ENCODE measurements around the gene STK24. TPM values are rescaled to one million over a fixed set of nuclear protein-coding genes. Genes with fewer than 3 reads are reported as not detected.
"Not testable (repeated sequence)": the region's sequence is repeated elsewhere in the genome, so short reads cannot be mapped to it uniquely, and the experiment has no call there.

Gene STK24
- total RNA-seq (ENCODE audit: unreplicated experiment) = 92.3 TPM
- long read RNA-seq, partial matches to known transcripts = 4 of 6 reads
- long read RNA-seq, other reads (novel, unspliced or antisense) = 2 of 6 reads

DNA sequence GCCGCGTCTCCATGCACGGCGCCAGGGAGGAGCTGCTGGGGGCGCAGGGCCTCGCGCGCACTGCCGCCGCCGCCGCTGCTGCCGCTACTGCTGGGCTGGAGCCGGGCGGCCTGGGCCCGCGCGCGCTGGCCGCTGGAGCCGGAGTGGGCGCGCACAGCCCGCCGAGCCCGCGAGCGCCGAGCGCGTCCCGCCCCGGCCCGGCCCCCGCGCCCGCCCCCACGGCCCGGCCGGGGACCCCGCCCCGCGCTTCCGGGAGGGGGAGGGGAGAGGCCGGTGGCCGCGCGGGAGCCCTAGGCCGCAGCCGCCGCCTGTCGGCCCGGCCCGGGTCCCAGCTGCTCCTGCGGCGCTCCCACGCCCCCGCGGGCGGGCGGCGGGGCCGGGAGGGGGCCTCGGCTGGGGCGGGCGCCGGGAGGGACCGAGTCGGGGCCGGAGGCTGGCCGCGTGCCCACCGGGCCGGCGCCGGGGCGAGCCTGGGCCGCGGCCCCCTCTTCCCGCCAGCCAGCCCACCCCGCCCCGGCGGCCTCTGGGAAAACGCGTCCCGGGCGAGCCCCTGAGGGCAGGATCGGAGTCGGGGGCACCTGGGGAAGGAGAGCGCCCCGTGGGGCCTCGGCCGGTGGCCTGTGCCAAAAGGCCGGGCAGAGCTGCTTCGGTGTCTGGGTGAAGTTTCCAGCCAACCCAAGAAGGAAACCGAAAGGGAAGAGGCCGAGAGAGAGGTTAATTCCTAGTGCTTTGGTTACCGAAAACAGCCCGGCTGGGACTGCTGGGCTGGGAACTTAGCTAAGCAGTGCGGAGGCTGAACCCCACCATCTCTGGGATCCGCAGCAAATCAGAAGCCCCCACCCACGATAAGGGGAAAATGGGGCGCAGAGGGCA is at the start of gene STK24:
STK24 (minus strand) TSS at position 145 of the 873 bp plus-strand sequence. CDS start 321 bp downstream, outside the sequence.
- Mint-ChIP-seq H3K9me3 (ENCODE audit: unreplicated experiment) (no peaks in the 10 kb centered on the region), H3K4me3 (ENCODE audit: unreplicated experiment) (peak within 1 kb of the TSS; percentile 99), H3K27ac (ENCODE audit: unreplicated experiment) (peak within 1 kb of the TSS; percentile 96), H3K27me3 (ENCODE audit: unreplicated experiment) (peaks cover 16% of the 10 kb centered on the region), H3K4me1 (ENCODE audit: unreplicated experiment) (peaks cover 51% of the 10 kb centered on the region), H3K36me3 (ENCODE audit: low read depth, unreplicated experiment) (peaks cover 5% of the 10 kb centered on the region)
- TF ChIP-seq, protein P1, sequence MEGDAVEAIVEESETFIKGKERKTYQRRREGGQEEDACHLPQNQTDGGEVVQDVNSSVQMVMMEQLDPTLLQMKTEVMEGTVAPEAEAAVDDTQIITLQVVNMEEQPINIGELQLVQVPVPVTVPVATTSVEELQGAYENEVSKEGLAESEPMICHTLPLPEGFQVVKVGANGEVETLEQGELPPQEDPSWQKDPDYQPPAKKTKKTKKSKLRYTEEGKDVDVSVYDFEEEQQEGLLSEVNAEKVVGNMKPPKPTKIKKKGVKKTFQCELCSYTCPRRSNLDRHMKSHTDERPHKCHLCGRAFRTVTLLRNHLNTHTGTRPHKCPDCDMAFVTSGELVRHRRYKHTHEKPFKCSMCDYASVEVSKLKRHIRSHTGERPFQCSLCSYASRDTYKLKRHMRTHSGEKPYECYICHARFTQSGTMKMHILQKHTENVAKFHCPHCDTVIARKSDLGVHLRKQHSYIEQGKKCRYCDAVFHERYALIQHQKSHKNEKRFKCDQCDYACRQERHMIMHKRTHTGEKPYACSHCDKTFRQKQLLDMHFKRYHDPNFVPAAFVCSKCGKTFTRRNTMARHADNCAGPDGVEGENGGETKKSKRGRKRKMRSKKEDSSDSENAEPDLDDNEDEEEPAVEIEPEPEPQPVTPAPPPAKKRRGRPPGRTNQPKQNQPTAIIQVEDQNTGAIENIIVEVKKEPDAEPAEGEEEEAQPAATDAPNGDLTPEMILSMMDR (IDR thresholded peaks at IDR 0.05; ENCODE audit: unreplicated experiment) = no peak
- peak; percentile 87 for DNase-seq (ENCODE audit: low spot score)

DNA sequence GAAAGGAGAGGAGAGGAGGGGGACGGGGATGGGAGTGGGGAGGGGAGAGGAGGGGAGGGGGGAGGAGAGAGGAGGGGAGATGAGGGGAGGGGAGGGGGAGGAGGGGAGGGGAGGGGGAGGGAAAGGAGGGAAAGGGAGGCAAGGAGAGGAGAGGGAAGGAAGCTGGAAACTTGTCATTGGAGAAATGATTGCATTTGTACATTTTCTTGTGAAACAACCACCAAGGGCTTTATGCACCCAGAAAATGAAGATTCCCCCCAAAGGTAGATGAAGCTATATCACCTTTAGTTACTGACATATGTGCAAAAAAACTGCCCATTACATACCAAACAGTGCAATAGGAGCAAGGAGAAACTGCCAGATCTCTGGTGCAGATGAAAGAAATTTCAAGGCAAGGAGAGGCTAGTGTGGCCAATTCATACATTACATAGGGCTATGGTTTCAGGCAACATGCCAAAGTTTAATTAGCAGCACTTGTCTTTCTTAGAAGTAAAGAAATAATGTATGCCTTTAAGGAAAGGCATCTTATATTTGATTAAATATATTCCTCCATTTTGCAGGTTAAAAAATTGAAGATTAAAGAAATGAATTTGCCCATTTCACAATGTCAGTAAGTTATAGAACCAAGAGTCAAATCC is 49.5 kb upstream of the STK24 start:
- no peak for DNase-seq (ENCODE audit: low spot score)
- H3K4me3 Mint-ChIP-seq (ENCODE audit: unreplicated experiment) = no peak overlapping the region
- H3K9me3 Mint-ChIP-seq (ENCODE audit: unreplicated experiment) = no peaks in the 10 kb centered on the region
- H3K36me3 Mint-ChIP-seq (ENCODE audit: low read depth, unreplicated experiment) = no peaks in the 10 kb centered on the region
- no peak overlapping the region for H3K27ac Mint-ChIP-seq (ENCODE audit: unreplicated experiment)
- no peaks in the 10 kb centered on the region for H3K27me3 Mint-ChIP-seq (ENCODE audit: unreplicated experiment)
- peaks cover 7% of the 10 kb centered on the region for H3K4me1 Mint-ChIP-seq (ENCODE audit: unreplicated experiment)
- TF ChIP-seq, protein P1 (IDR thresholded peaks at IDR 0.05; ENCODE audit: unreplicated experiment) = no peak

- DNase-seq (ENCODE audit: low spot score); H3K4me1 Mint-ChIP-seq (ENCODE audit: unreplicated experiment); H3K27me3 Mint-ChIP-seq (ENCODE audit: unreplicated experiment); H3K9me3 Mint-ChIP-seq (ENCODE audit: unreplicated experiment); H3K4me3 Mint-ChIP-seq (ENCODE audit: unreplicated experiment); H3K36me3 Mint-ChIP-seq (ENCODE audit: low read depth, unreplicated experiment): not testable (repeated sequence)
- H3K27ac Mint-ChIP-seq (ENCODE audit: unreplicated experiment) = peak overlapping the region; percentile 68
Observed at GRCh38 chr13:98624589-98624988, 47.7 kb upstream of the STK24 start.

- Mint-ChIP-seq H3K27ac (ENCODE audit: unreplicated experiment) (no peak overlapping the region), H3K4me1 (ENCODE audit: unreplicated experiment) (peaks cover 7% of the 10 kb centered on the region), H3K9me3 (ENCODE audit: unreplicated experiment) (no peaks in the 10 kb centered on the region), H3K27me3 (ENCODE audit: unreplicated experiment) (no peaks in the 10 kb centered on the region), H3K4me3 (ENCODE audit: unreplicated experiment) (no peak overlapping the region), H3K36me3 (ENCODE audit: low read depth, unreplicated experiment) (no peaks in the 10 kb centered on the region)
- no peak for DNase-seq (ENCODE audit: low spot score)
- TF ChIP-seq, protein P1 (IDR thresholded peaks at IDR 0.05; ENCODE audit: unreplicated experiment) = no peak
Observed at GRCh38 chr13:98622931-98623331, 46.0 kb upstream of the STK24 start.

- H3K27me3 Mint-ChIP-seq (ENCODE audit: unreplicated experiment) = no peaks in the 10 kb centered on the region
- TF ChIP-seq, protein P1 (IDR thresholded peaks at IDR 0.05; ENCODE audit: unreplicated experiment) = no peak
- H3K27ac Mint-ChIP-seq (ENCODE audit: unreplicated experiment) = no peak overlapping the region
- DNase-seq (ENCODE audit: low spot score) = no peak
- H3K9me3 Mint-ChIP-seq (ENCODE audit: unreplicated experiment) = no peaks in the 10 kb centered on the region
- no peak overlapping the region for H3K4me3 Mint-ChIP-seq (ENCODE audit: unreplicated experiment)
- peaks cover 7% of the 10 kb centered on the region for H3K4me1 Mint-ChIP-seq (ENCODE audit: unreplicated experiment)
- no peaks in the 10 kb centered on the region for H3K36me3 Mint-ChIP-seq (ENCODE audit: low read depth, unreplicated experiment)
Observed at GRCh38 chr13:98619556-98619955, 42.6 kb upstream of the STK24 start.

DNA sequence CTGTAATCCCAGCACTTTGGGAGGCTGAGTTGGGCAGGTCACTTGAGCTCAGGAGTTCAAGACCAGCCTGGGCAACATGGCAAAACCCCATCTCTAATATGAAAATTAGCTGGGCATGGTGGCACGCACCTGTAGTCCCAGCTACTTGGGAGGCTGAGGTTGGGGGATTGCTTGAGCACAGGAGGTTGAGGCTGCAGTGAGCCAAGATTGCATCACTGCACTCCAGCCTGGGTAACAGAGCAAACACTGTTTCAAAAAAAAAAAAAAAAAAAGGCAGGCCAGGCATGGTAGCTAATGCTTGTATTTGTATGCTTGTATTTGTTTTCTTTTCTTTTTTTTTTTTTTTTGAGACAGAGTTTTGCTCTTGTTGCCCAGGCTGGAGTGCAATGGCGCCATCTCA is 38.7 kb upstream of the STK24 start:
- not testable (repeated sequence) for H3K4me3 Mint-ChIP-seq (ENCODE audit: unreplicated experiment); H3K9me3 Mint-ChIP-seq (ENCODE audit: unreplicated experiment); H3K4me1 Mint-ChIP-seq (ENCODE audit: unreplicated experiment); DNase-seq (ENCODE audit: low spot score); H3K27me3 Mint-ChIP-seq (ENCODE audit: unreplicated experiment); H3K36me3 Mint-ChIP-seq (ENCODE audit: low read depth, unreplicated experiment); H3K27ac Mint-ChIP-seq (ENCODE audit: unreplicated experiment)

Measured in endothelial cell (in vitro differentiated cells).